Effector memory CD8-positive, alpha-beta T cell (primary cell): ENCODE results near the gene ANKRD37.
A peak's percentile ranks its signal among the peaks of the same experiment; 100 is the strongest.
"Not testable (repeated sequence)": the region's sequence is repeated elsewhere in the genome, so short reads cannot be mapped to it uniquely, and the experiment has no call there.

Experiments used
- ATAC-seq: fragments of 150-1000 bp; cut with Tn5 transposase; replicated peaks from 2 replicates; pipeline ENCODE4 v1.10.0; 2021; ENCODE audit warnings: mild to moderate bottlenecking, moderate library complexity
- DNase-seq, 3 experiments: peaks; one replicate each; pipeline ENCODE4 v3.0.0; 2021
- H3K27ac Mint-ChIP-seq, 2 donors: one replicate each; pipeline ENCODE4 v1.8.0; 2022; ENCODE audit warnings: mild to moderate bottlenecking in 2 of 2, mixed read lengths in 2 of 2, moderate library complexity in 2 of 2
- H3K27me3 Mint-ChIP-seq, 2 donors: one replicate each; pipeline ENCODE4 v1.8.0; 2022; ENCODE audit warnings: mixed read lengths in 2 of 2
- H3K36me3 Mint-ChIP-seq: one replicate; pipeline ENCODE4 v1.8.0; 2022; ENCODE audit warnings: mild to moderate bottlenecking, moderate library complexity, mixed read lengths; ENCODE audit not compliant: insufficient read depth
- H3K4me1 Mint-ChIP-seq, 2 donors: one replicate each; pipeline ENCODE4 v1.8.0; 2022; ENCODE audit warnings: low read depth in 2 of 2, mixed read lengths in 2 of 2
- H3K4me3 Mint-ChIP-seq, 2 donors: one replicate each; pipeline ENCODE4 v1.8.0; 2022; ENCODE audit warnings: mild to moderate bottlenecking in 2 of 2, mixed read lengths in 2 of 2, moderate library complexity in 2 of 2
- H3K9me3 Mint-ChIP-seq, 2 donors: one replicate each; pipeline ENCODE4 v1.8.0; 2022; ENCODE audit warnings: mixed read lengths in 2 of 2
- total RNA-seq, 9 experiments: gene quantifications; one replicate each; lab custom pipeline; 2026; lab: John Stamatoyannopoulos, UW

Gene ANKRD37
- 2.8 to 15.8 (median 5.5) reads per million in 9 experiments for total RNA-seq

- Mint-ChIP-seq H3K4me3 (peak within 1 kb of the TSS; percentile 92 to 97), H3K36me3 (peaks cover 33% of the 10 kb centered on the region), H3K27ac (peak within 1 kb of the TSS; percentile 97 to 98), H3K27me3 (no peaks in the 10 kb centered on the region), H3K9me3 (no peaks in the 10 kb centered on the region), H3K4me1 (peaks cover 13 to 24% of the 10 kb centered on the region in 2 donors)
- DNase-seq (no peak), ATAC-seq (no peak)
Measured at GRCh38 chr4:185396724-185397385, at the start of gene ANKRD37. Gene ANKRD37 (plus strand): TSS chr4:185396841. CDS start chr4:185396924, 83 bp downstream.

- no peak for ATAC-seq
- no peak overlapping the region for H3K27ac Mint-ChIP-seq
- peaks cover 20% of the 10 kb centered on the region for H3K36me3 Mint-ChIP-seq
- H3K4me1 Mint-ChIP-seq = peaks cover 16 to 19% of the 10 kb centered on the region in 2 donors
- H3K27me3 Mint-ChIP-seq = no peaks in the 10 kb centered on the region
- DNase-seq = no peak
- no peaks in the 10 kb centered on the region for H3K9me3 Mint-ChIP-seq
- H3K4me3 Mint-ChIP-seq = no peak overlapping the region
Measured at GRCh38 chr4:185346975-185347601, 49.6 kb upstream of the ANKRD37 start.

- Mint-ChIP-seq H3K9me3 (no peaks in the 10 kb centered on the region), H3K27ac (peak overlapping the region in 1 of 2 donors; percentile 62), H3K4me3 (no peak overlapping the region), H3K36me3 (peaks cover 20% of the 10 kb centered on the region), H3K4me1 (peaks cover 0 to 2% of the 10 kb centered on the region in 2 donors), H3K27me3 (no peaks in the 10 kb centered on the region)
- DNase-seq (no peak), ATAC-seq (no peak)
Measured at GRCh38 chr4:185351691-185352090, 45.0 kb upstream of the ANKRD37 start.

GRCh38 chr4:185352202-185352601 lies 44.4 kb upstream of the ANKRD37 start:
- DNase-seq = no peak
- no peaks in the 10 kb centered on the region for H3K9me3 Mint-ChIP-seq
- no peak overlapping the region for H3K27ac Mint-ChIP-seq
- H3K4me1 Mint-ChIP-seq = peaks cover 0 to 2% of the 10 kb centered on the region in 2 donors
- no peaks in the 10 kb centered on the region for H3K27me3 Mint-ChIP-seq
- H3K4me3 Mint-ChIP-seq = no peak overlapping the region
- peaks cover 15% of the 10 kb centered on the region for H3K36me3 Mint-ChIP-seq
- ATAC-seq = no peak

GRCh38 chr4:185352741-185353140 lies 43.9 kb upstream of the ANKRD37 start:
- no peaks in the 10 kb centered on the region for H3K27me3 Mint-ChIP-seq
- no peak for DNase-seq
- ATAC-seq = no peak
- peaks cover 0 to 2% of the 10 kb centered on the region in 2 donors for H3K4me1 Mint-ChIP-seq
- H3K27ac Mint-ChIP-seq = peak overlapping the region in 1 of 2 donors; percentile 13
- H3K36me3 Mint-ChIP-seq = peaks cover 12% of the 10 kb centered on the region
- no peaks in the 10 kb centered on the region for H3K9me3 Mint-ChIP-seq
- H3K4me3 Mint-ChIP-seq = no peak overlapping the region

- Mint-ChIP-seq H3K27me3 (no peaks in the 10 kb centered on the region), H3K36me3 (peaks cover 13% of the 10 kb centered on the region), H3K4me1 (no peaks in the 10 kb centered on the region), H3K9me3 (no peaks in the 10 kb centered on the region), H3K4me3 (no peak overlapping the region), H3K27ac (no peak overlapping the region)
- DNase-seq = no peak
- no peak for ATAC-seq
Measured at GRCh38 chr4:185357211-185357610, 39.4 kb upstream of the ANKRD37 start.

- H3K9me3 Mint-ChIP-seq = no peaks in the 10 kb centered on the region
- no peaks in the 10 kb centered on the region for H3K4me1 Mint-ChIP-seq
- no peaks in the 10 kb centered on the region for H3K27me3 Mint-ChIP-seq
- no peak overlapping the region for H3K4me3 Mint-ChIP-seq
- H3K36me3 Mint-ChIP-seq = peaks cover 16% of the 10 kb centered on the region
- DNase-seq (no peak), ATAC-seq (no peak)
- no peak overlapping the region for H3K27ac Mint-ChIP-seq
Measured at GRCh38 chr4:185357733-185358440, 38.8 kb upstream of the ANKRD37 start.

- Mint-ChIP-seq H3K4me3 (no peak overlapping the region), H3K36me3 (peaks cover 17% of the 10 kb centered on the region), H3K9me3 (no peaks in the 10 kb centered on the region), H3K27ac (no peak overlapping the region), H3K4me1 (no peaks in the 10 kb centered on the region), H3K27me3 (no peaks in the 10 kb centered on the region)
- no peak for ATAC-seq
- DNase-seq = no peak
Measured at GRCh38 chr4:185358514-185358913, 38.1 kb upstream of the ANKRD37 start.

GRCh38 chr4:185358959-185359358 lies 37.7 kb upstream of the ANKRD37 start:
- H3K27ac Mint-ChIP-seq = no peak overlapping the region
- no peak for ATAC-seq
- DNase-seq = no peak

GRCh38 chr4:185359767-185360446 lies 36.7 kb upstream of the ANKRD37 start:
- Mint-ChIP-seq H3K4me1 (no peaks in the 10 kb centered on the region), H3K9me3 (no peaks in the 10 kb centered on the region), H3K4me3 (no peak overlapping the region), H3K36me3 (peaks cover 12% of the 10 kb centered on the region), H3K27me3 (no peaks in the 10 kb centered on the region), H3K27ac (no peak overlapping the region)
- ATAC-seq (no peak), DNase-seq (no peak)

More at GRCh38 chr4:185358959-185359358, 37.7 kb upstream of the ANKRD37 start:
- no peaks in the 10 kb centered on the region for H3K27me3 Mint-ChIP-seq
- no peaks in the 10 kb centered on the region for H3K9me3 Mint-ChIP-seq
- no peaks in the 10 kb centered on the region for H3K4me1 Mint-ChIP-seq
- peaks cover 13% of the 10 kb centered on the region for H3K36me3 Mint-ChIP-seq
- H3K4me3 Mint-ChIP-seq = no peak overlapping the region

GRCh38 chr4:185361872-185362271 lies 34.8 kb upstream of the ANKRD37 start:
- no peak for DNase-seq
- H3K36me3 Mint-ChIP-seq = peaks cover 12% of the 10 kb centered on the region
- H3K27ac Mint-ChIP-seq = no peak overlapping the region
- no peaks in the 10 kb centered on the region for H3K9me3 Mint-ChIP-seq
- no peak overlapping the region for H3K4me3 Mint-ChIP-seq
- no peak for ATAC-seq
- no peaks in the 10 kb centered on the region for H3K4me1 Mint-ChIP-seq
- H3K27me3 Mint-ChIP-seq = no peaks in the 10 kb centered on the region

- ATAC-seq = not testable (repeated sequence)
Measured at GRCh38 chr4:185362570-185362969, 34.1 kb upstream of the ANKRD37 start.

GRCh38 chr4:185363251-185363650 lies 33.4 kb upstream of the ANKRD37 start:
- Mint-ChIP-seq H3K4me1 (no peaks in the 10 kb centered on the region), H3K4me3 (no peak overlapping the region), H3K36me3 (peaks cover 12% of the 10 kb centered on the region), H3K9me3 (no peaks in the 10 kb centered on the region), H3K27ac (no peak overlapping the region), H3K27me3 (no peaks in the 10 kb centered on the region)
- ATAC-seq (no peak), DNase-seq (no peak)

More at GRCh38 chr4:185362570-185362969, 34.1 kb upstream of the ANKRD37 start:
- H3K4me3 Mint-ChIP-seq, H3K4me1 Mint-ChIP-seq, H3K27me3 Mint-ChIP-seq, H3K27ac Mint-ChIP-seq, DNase-seq, H3K9me3 Mint-ChIP-seq: not testable (repeated sequence)
- peaks cover 12% of the 10 kb centered on the region for H3K36me3 Mint-ChIP-seq
